Liver (tissue), 9 donors: ENCODE results near the gene PTAR1. TPM values are rescaled to one million over a fixed set of nuclear protein-coding genes. Genes with fewer than 3 reads are reported as not detected.

ENCODE experiments used
- DNase-seq: peaks from one replicate; pipeline ENCODE4 v3.0.0-alpha.2; 2017; ENCODE audit warnings: low spot score
- H3K27ac ChIP-seq, 2 donors: one replicate each; pipeline ENCODE4 v1.7.0; 2013; ENCODE audit warnings: inconsistent platforms in 2 of 2, low read length in 2 of 2, control low read depth in 1 of 2, low read depth in 1 of 2, mild to moderate bottlenecking in 1 of 2
- H3K27me3 ChIP-seq, 4 donors: one replicate each; pipeline versions ENCODE4 v1.6.1 to v1.7.0; 2013; ENCODE audit warnings: low read length in 3 of 4, inconsistent platforms in 1 of 4, mild to moderate bottlenecking in 1 of 4, moderate library complexity in 1 of 4; ENCODE audit not compliant: control insufficient read depth in 4 of 4, insufficient read depth in 4 of 4
- H3K36me3 ChIP-seq, 4 donors: one replicate each; pipeline versions ENCODE4 v1.6.1 to v1.7.0; 2013; ENCODE audit warnings: low read length in 3 of 4, mild to moderate bottlenecking in 3 of 4, low read depth in 1 of 4, moderate library complexity in 1 of 4; ENCODE audit not compliant: control insufficient read depth in 4 of 4, insufficient read depth in 3 of 4
- H3K4me1 ChIP-seq, 4 donors: one replicate each; pipeline versions ENCODE4 v1.6.1 to v1.7.0; 2013; ENCODE audit warnings: low read length in 3 of 4, mild to moderate bottlenecking in 3 of 4, moderate library complexity in 1 of 4; ENCODE audit not compliant: control insufficient read depth in 4 of 4, insufficient read depth in 4 of 4
- H3K4me3 ChIP-seq, 3 donors: one replicate each; pipeline versions ENCODE4 v1.6.1 to v1.7.0; 2013; ENCODE audit warnings: low read length in 3 of 3, control low read depth in 1 of 3, low read depth in 1 of 3, mild to moderate bottlenecking in 1 of 3
- H3K9ac ChIP-seq, 2 donors: one replicate each; pipeline ENCODE4 v1.7.0; 2013; ENCODE audit warnings: low read length in 2 of 2, mild to moderate bottlenecking in 2 of 2, moderate library complexity in 2 of 2, control low read depth in 1 of 2, low read depth in 1 of 2
- H3K9me3 ChIP-seq, 4 donors: one replicate each; pipeline versions ENCODE4 v1.6.1 to v1.7.0; 2013; ENCODE audit warnings: low read length in 3 of 4; ENCODE audit not compliant: control insufficient read depth in 4 of 4
- CTCF ChIP-seq: fragments of 150-350 bp; IDR thresholded peaks from 2 replicates; pipeline ENCODE4 v1.5.1; 2017; ENCODE audit warnings: improper control_type of control experiment, low read depth, low read length; ENCODE audit not compliant: missing input control
- EGR1 ChIP-seq, 2 donors: IDR thresholded peaks; 2 replicates each; pipeline ENCODE4 v1.6.1; 2016 to 2018; ENCODE audit warnings: antibody characterized with exemption in 2 of 2, low read depth in 2 of 2
- FOXA1 ChIP-seq: IDR thresholded peaks from 2 replicates; pipeline ENCODE4 v1.6.1; 2016; ENCODE audit warnings: antibody characterized with exemption
- FOXA2 ChIP-seq: IDR thresholded peaks from 2 replicates; pipeline ENCODE4 v1.6.1; 2016; ENCODE audit warnings: antibody characterized with exemption
- GABPA ChIP-seq, 2 donors: IDR thresholded peaks in 1 of 2; conservative IDR thresholded peaks in 1 of 2; 2 replicates each; pipeline ENCODE4 v1.6.1; 2016; ENCODE audit warnings: antibody characterized with exemption in 2 of 2, mild to moderate bottlenecking in 1 of 2, moderate library complexity in 1 of 2
- HNF4A ChIP-seq, 2 donors: conservative IDR thresholded peaks; 2 replicates each; pipeline ENCODE4 v1.6.1; 2016; ENCODE audit warnings: antibody characterized with exemption in 2 of 2, mild to moderate bottlenecking in 2 of 2
- HNF4G ChIP-seq: IDR thresholded peaks from 2 replicates; pipeline ENCODE4 v1.6.1; 2016; ENCODE audit warnings: antibody characterized with exemption
- JUND ChIP-seq, 2 donors: IDR thresholded peaks; 2 replicates each; pipeline ENCODE4 v1.6.1; 2016; ENCODE audit warnings: antibody characterized with exemption in 2 of 2
- MAX ChIP-seq: IDR thresholded peaks from 2 replicates; pipeline ENCODE4 v1.6.1; 2016; ENCODE audit warnings: antibody characterized with exemption
- REST ChIP-seq: IDR thresholded peaks from 2 replicates; pipeline ENCODE4 v1.6.1; 2016; ENCODE audit warnings: antibody characterized with exemption, mild to moderate bottlenecking
- RXRA ChIP-seq, 2 donors: IDR thresholded peaks; 2 replicates each; pipeline ENCODE4 v1.6.1; 2017 to 2018; ENCODE audit warnings: antibody characterized with exemption in 2 of 2, mild to moderate bottlenecking in 1 of 2
- TAF1 ChIP-seq: conservative IDR thresholded peaks from 2 replicates; pipeline ENCODE4 v1.6.1; 2016; ENCODE audit warnings: antibody characterized with exemption, mild to moderate bottlenecking
- WGBS: extraction: QIAGEN DNeasy Blood & Tissue Kit; methylation state at CpG from one replicate; pipeline ENCODE4 v1.1.7; 2013; 5-methylcytosine and 5-hydroxymethylcytosine counted together
- polyA plus RNA-seq, 2 donors: library from polyadenylated mRNA; stranded (reverse) in 1 of 2; unstranded in 1 of 2; fragments of 200-250 nt in 1 of 2; fragments of >200 nt in 1 of 2; fragmentation: Nextera tagmentation in 1 of 2; extraction: Ambion mirVana in 1 of 2; gene quantifications; one replicate each; pipeline versions ENCODE4 v1.2.1 to v1.2.3, GENCODE V29; 2013 to 2015
- total RNA-seq, 2 donors: library from RNA; depleted of rRNA; stranded (reverse); fragments of >200 nt; gene quantifications; one replicate each; pipeline ENCODE4 v1.2.3, GENCODE V29; 2014
- donor health status: healthy.
- donor health status: healthy.
- donor health status: healthy.
- donor health status: healthy.
- donor health status: healthy.

PTAR1 gene
- total and polyA plus RNA-seq, 4 donors = 5.4 to 67.9 (median 28.7) TPM

- Histone ChIP-seq H3K27ac (peak overlapping the region; percentile 93 to 97), H3K9ac (peak overlapping the region; percentile 75 to 95), H3K36me3 (no peaks in the 10 kb centered on the region), H3K4me1 (peaks cover 5 to 16% (median 5%) of the 10 kb centered on the region in 4 donors), H3K4me3 (peak overlapping the region; percentile 75 to 86 (median 81)), H3K27me3 (no peaks in the 10 kb centered on the region), H3K9me3 (no peaks in the 10 kb centered on the region)
- TF ChIP-seq REST = no peak
- no peak for TF ChIP-seq HNF4A (conservative IDR thresholded peaks at IDR 0.05)
- no peak for TF ChIP-seq MAX
- no peak for TF ChIP-seq TAF1
- TF ChIP-seq FOXA2 = no peak
- TF ChIP-seq GABPA (IDR thresholded peaks at IDR 0.05 in 1 of 2, conservative IDR thresholded peaks at IDR 0.05 in 1 of 2) = no peak
- no peak for TF ChIP-seq EGR1 (IDR thresholded peaks at IDR 0.05; ENCODE audit: low read depth in 2 of 2)
- TF ChIP-seq HNF4G = no peak
- TF ChIP-seq JUND (IDR thresholded peaks at IDR 0.05) = no peak
- no peak for TF ChIP-seq FOXA1
- no peak for DNase-seq
- under 1% methylated on average over 5 of the region's 5 CpGs for WGBS
Measured at GRCh38 chr9:69759021-69759420, 790 bp downstream of the PTAR1 start.

- Histone ChIP-seq H3K9me3 (no peaks in the 10 kb centered on the region), H3K9ac (no peak overlapping the region), H3K36me3 (no peaks in the 10 kb centered on the region), H3K4me1 (peaks cover 5 to 16% (median 6%) of the 10 kb centered on the region in 4 donors), H3K4me3 (no peak overlapping the region), H3K27ac (no peak overlapping the region), H3K27me3 (no peaks in the 10 kb centered on the region)
- WGBS = 73% methylated on average over 6 of the region's 6 CpGs
- DNase-seq = no peak
- TF ChIP-seq HNF4A (conservative IDR thresholded peaks at IDR 0.05) (no peak), EGR1 (IDR thresholded peaks at IDR 0.05; ENCODE audit: low read depth in 2 of 2) (no peak), HNF4G (no peak), CTCF (no peak), RXRA (IDR thresholded peaks at IDR 0.05) (no peak), GABPA (IDR thresholded peaks at IDR 0.05 in 1 of 2, conservative IDR thresholded peaks at IDR 0.05 in 1 of 2) (no peak)
Measured at GRCh38 chr9:69757996-69758675, 1.7 kb downstream of the PTAR1 start.
